SKM-1 (cell line): ENCODE results near the gene SUN1.
"Not testable (repeated sequence)": the region's sequence is repeated elsewhere in the genome, so short reads cannot be mapped to it uniquely, and the experiment has no call there.

Experiments
- DNase-seq: peaks from one replicate; lab custom pipeline; 2025; ENCODE audit not compliant: unreplicated experiment; lab: John Stamatoyannopoulos, UW

The SUN1 gene

GRCh38 chr7:901041-901387 lies 68.7 kb downstream of the SUN1 start:
- DNase-seq = no peak

GRCh38 chr7:901388-902154 lies 69.3 kb downstream of the SUN1 start:
- DNase-seq = no peak

- no peak for DNase-seq
Observed at GRCh38 chr7:902996-903395, 70.7 kb downstream of the SUN1 start.

- no peak for DNase-seq
Observed at GRCh38 chr7:903921-904755, 71.9 kb downstream of the SUN1 start.

GRCh38 chr7:904847-905246 lies 72.6 kb downstream of the SUN1 start:
- no peak for DNase-seq

GRCh38 chr7:906776-907157 lies 74.5 kb downstream of the SUN1 start:
- no peak for DNase-seq

- DNase-seq = no peak
Observed at GRCh38 chr7:907158-907980, 75.1 kb downstream of the SUN1 start.

GRCh38 chr7:908159-908581 lies 75.9 kb downstream of the SUN1 start:
- no peak for DNase-seq

- DNase-seq = not testable (repeated sequence)
Observed at GRCh38 chr7:908591-909357, 76.5 kb downstream of the SUN1 start.

- DNase-seq = peak; percentile 54
Observed at GRCh38 chr7:909358-910329, 77.4 kb downstream of the SUN1 start.

GRCh38 chr7:910441-910861 lies 78.2 kb downstream of the SUN1 start:
- no peak for DNase-seq

GRCh38 chr7:910931-911431 lies 78.7 kb downstream of the SUN1 start:
- DNase-seq = no peak

- no peak for DNase-seq
Observed at GRCh38 chr7:911791-912480, 79.7 kb downstream of the SUN1 start.

GRCh38 chr7:913736-914520 lies 81.7 kb downstream of the SUN1 start:
- no peak for DNase-seq

- no peak for DNase-seq
Observed at GRCh38 chr7:914521-915194, 82.4 kb downstream of the SUN1 start.

- no peak for DNase-seq
Observed at GRCh38 chr7:915291-916218, 83.3 kb downstream of the SUN1 start.
